GM19452 (cell line): Measurements from ENCODE around the gene ADAM15.

Source experiments
- ATAC-seq: cut with Tn5 transposase; IDR thresholded peaks from one replicate; pipeline ENCODE4 v1.9.1; 2021; ENCODE audit not compliant: unreplicated experiment

Gene ADAM15

GRCh38 chr1:155050560-155051341, at the start of gene ADAM15:
TSS of gene ADAM15 (plus strand) at chr1:155051316. CDS start at chr1:155051387, 71 bp downstream.
- ATAC-seq: peak; percentile 61

GRCh38 chr1:155001425-155001674, 49.8 kb upstream of the ADAM15 start:
- ATAC-seq: no peak

GRCh38 chr1:155001675-155002463, 49.2 kb upstream of the ADAM15 start:
- peak; percentile 52 for ATAC-seq

- ATAC-seq: no peak
These were observed 48.5 kb upstream of the ADAM15 start, which contains the start of gene ZBTB7B for GRCh38 chr1:155002464-155003226. TSS of gene ZBTB7B (plus strand) at chr1:155002802. CDS start at chr1:155014661, 11,859 bp downstream.

GRCh38 chr1:155003227-155003765, 47.8 kb upstream of the ADAM15 start:
- no peak for ATAC-seq

GRCh38 chr1:155003766-155004351, 47.3 kb upstream of the ADAM15 start:
- no peak for ATAC-seq

- ATAC-seq: no peak
These were observed 46.6 kb upstream of the ADAM15 start for GRCh38 chr1:155004352-155005075.

- ATAC-seq: no peak
These were observed 45.8 kb upstream of the ADAM15 start for GRCh38 chr1:155005076-155006011.

- no peak for ATAC-seq
These were observed 44.5 kb upstream of the ADAM15 start for GRCh38 chr1:155006601-155007101.

GRCh38 chr1:155007251-155007828, 43.8 kb upstream of the ADAM15 start:
- no peak for ATAC-seq

GRCh38 chr1:155008015-155008941, 42.8 kb upstream of the ADAM15 start:
- no peak for ATAC-seq

GRCh38 chr1:155009221-155009711, 41.9 kb upstream of the ADAM15 start:
- ATAC-seq: no peak

- no peak for ATAC-seq
These were observed 41.4 kb upstream of the ADAM15 start for GRCh38 chr1:155009742-155010141.

GRCh38 chr1:155010211-155010918, 40.8 kb upstream of the ADAM15 start:
- no peak for ATAC-seq

- ATAC-seq: no peak
These were observed 40.1 kb upstream of the ADAM15 start for GRCh38 chr1:155011004-155011416.

GRCh38 chr1:155011437-155012025, 39.6 kb upstream of the ADAM15 start:
- no peak for ATAC-seq
